ENCODE data around the gene CDC6.

CDC6 gene

DNA sequence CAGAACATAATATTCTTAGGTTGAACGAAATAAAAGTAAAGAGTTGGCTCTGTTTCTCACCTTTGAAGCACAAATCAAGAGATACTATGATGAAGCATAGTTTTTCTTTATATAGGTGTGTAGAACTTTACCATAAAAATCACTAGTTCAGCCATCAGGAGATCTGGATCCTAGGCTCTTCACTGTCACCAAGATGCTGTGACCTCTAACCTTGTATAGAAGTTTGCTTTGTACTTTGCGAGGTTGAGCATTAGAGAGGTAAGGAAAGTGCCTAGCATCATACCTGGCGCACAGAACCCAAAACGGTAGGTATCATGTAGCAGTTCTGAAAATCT, 553 bp upstream of the CDC6 start:
- in situ Hi-C loops (cut with MboI; ENCODE audit: low sequenced_read_pairs) = no loop called here

DNA sequence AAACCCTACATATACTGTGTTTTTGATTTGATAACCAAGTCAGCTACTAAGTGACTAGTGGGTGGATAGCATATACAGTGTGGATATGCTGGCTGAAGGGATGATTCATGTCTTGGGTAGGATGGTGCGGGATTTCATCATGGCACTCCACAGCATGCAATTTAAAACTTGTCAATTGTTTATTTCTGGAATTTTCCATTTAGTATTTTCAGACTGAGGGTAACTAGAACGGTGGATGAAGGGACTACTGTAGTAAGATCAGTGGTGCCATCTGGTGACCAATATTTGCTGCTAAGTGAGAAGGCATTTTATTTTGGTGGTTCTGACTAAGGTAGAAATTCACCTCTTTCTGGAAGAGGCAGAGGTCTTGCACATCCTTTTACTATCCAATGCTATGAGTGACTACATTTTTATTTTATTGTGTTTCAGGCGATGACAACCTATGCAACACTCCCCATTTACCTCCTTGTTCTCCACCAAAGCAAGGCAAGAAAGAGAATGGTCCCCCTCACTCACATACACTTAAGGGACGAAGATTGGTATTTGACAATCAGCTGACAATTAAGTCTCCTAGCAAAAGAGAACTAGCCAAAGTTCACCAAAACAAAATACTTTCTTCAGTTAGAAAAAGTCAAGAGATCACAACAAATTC, 3.1 kb downstream of the CDC6 start:
- in situ Hi-C loops (cut with MboI; ENCODE audit: low sequenced_read_pairs) = loop anchor here (5.0 to 10.0 kb wide), 2 partner anchors 83 to 266 kb away; no protein-coding TSS in a partner anchor

DNA sequence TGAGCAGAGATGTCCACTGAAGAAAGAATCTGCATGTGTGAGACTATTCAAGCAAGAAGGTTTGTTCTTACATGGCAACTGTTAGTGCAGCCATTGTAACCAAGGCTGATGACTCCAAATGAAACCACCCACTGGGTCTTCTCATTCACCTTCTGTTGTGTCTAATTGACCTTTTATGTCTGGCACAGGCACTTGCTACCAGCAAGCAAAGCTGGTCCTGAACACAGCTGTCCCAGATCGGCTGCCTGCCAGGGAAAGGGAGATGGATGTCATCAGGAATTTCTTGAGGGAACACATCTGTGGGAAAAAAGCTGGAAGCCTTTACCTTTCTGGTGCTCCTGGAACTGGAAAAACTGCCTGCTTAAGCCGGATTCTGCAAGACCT, 3.6 kb downstream of the CDC6 start:
- in situ Hi-C loops (cut with MboI; ENCODE audit: low sequenced_read_pairs) = loop anchor here (5.0 to 10.0 kb wide), 2 partner anchors 84 to 266 kb away; no protein-coding TSS in a partner anchor

GRCh38 chr17:40293363-40293762, 5.7 kb downstream of the CDC6 start:
- in situ Hi-C loops (cut with MboI; ENCODE audit: low sequenced_read_pairs) = loop anchor here (5.0 to 10.0 kb wide), 2 partner anchors 86 to 269 kb away; no protein-coding TSS in a partner anchor

- in situ Hi-C loops (cut with MboI; ENCODE audit: low sequenced_read_pairs) = loop anchor here (10.0 kb wide), 1 partner anchor 271 kb away; no protein-coding TSS in a partner anchor
Observed at GRCh38 chr17:40295488-40296436, 8.1 kb downstream of the CDC6 start.

DNA sequence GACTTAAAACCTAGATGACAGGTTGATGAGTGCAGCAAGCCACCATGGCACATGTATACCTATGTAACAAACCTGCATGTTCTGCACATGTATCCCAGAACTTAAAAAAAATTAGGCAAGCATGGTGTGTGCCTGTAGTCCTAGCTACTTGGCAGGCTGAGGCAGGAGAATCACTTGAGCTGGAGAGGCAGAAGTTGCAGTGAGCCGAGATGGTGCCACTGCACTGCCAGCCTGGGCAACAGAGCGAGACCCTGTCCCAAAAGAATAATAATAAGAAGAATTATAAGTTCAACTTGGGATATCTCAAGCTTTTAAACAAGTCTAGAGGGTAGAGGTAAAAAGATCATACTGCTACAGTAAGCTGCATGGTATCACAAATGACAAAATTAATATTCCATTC, 9.8 kb downstream of the CDC6 start:
- in situ Hi-C loops (cut with MboI; ENCODE audit: low sequenced_read_pairs) = loop anchor here (10.0 kb wide), 1 partner anchor 273 kb away; no protein-coding TSS in a partner anchor

- in situ Hi-C loops (cut with MboI; ENCODE audit: low sequenced_read_pairs) = loop anchor here (10.0 kb wide), 1 partner anchor 274 kb away; no protein-coding TSS in a partner anchor
Observed at GRCh38 chr17:40298726-40299125, 11.0 kb downstream of the CDC6 start.

DNA sequence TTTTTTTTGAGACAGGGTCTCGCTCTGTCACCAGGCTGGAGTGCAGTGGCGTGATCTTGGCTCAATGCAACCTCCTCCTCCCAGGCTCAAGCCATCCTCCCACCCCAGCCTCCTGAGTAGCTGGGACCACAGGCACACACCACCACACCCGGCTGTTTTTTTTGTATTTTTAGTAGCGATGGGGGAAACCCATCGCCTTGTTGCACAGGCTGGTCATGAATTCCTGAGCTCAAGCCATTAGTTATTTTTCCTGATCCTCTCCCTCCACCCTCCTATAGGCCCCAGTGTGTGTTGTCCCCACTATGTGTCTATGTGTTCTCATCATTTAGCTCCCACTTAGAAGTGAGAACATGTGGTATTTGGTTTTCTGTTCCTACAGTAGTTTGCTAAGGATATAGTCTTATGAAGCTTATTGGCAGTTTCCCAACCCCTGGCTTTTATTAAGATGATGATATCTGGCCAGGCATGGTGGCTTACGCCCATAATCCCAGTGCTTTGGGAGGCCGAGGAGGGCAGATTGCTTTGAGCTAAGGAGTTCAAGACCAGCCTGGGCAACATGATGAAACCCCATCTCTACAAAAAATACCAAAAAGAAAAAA, 11.6 kb downstream of the CDC6 start:
- in situ Hi-C loops (cut with MboI; ENCODE audit: low sequenced_read_pairs) = loop anchor here (10.0 kb wide), 1 partner anchor 274 kb away; no protein-coding TSS in a partner anchor

GRCh38 chr17:40301315-40301714, 13.6 kb downstream of the CDC6 start:
- in situ Hi-C loops (cut with MboI; ENCODE audit: low sequenced_read_pairs) = loop anchor here (5.0 kb wide), 1 partner anchor 51 kb away; no protein-coding TSS in a partner anchor

GRCh38 chr17:40303009-40303657, 15.5 kb downstream of the CDC6 start:
- in situ Hi-C loops (cut with MboI; ENCODE audit: low sequenced_read_pairs) = loop anchor here (5.0 kb wide), 1 partner anchor 49 kb away; no protein-coding TSS in a partner anchor

DNA sequence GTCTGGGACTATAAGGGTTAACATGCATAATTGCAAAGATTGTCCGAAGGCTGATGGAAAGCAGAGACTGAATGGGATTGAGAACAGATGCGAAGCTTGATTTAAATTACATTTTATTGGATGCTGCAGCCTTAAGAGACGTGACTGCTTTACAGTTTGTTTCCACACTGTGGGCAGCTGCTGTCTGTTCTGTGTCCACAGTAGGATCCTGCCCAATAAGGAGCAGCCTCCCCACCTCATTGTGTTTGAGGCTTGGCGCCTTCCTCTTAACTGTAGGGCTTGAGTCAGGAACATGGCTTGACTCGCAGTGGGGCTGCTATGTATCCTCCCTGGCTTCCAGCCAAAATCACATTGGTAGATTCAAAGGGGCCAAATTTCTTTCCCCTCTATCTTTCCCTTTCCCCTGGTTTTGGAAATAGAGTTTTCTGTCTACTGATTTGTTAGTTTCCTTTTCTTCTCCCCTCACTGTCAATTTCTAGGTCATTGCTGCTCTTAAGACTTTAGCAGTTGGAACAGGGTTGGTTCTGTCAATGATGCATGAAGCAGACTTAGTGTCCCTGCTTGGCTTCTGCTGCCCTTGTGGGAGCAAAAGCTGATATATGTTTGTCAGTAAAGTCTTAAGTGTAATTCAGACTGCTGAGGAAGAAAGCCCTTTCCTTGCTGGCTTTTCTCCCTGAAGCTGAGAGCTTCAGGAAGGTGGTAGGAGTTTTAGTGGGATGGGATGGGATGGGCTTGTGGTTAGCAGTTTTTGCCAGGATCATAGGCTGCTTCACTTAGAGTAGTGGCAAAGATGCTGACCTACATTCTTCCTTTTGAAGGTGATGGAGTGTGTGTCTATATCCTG, 16.3 kb downstream of the CDC6 start:
- in situ Hi-C loops (cut with MboI; ENCODE audit: low sequenced_read_pairs) = loop anchor here (5.0 kb wide), 1 partner anchor 48 kb away; no protein-coding TSS in a partner anchor

GRCh38 chr17:40304552-40304863, 16.8 kb downstream of the CDC6 start:
- in situ Hi-C loops (cut with MboI; ENCODE audit: low sequenced_read_pairs) = loop anchor here (5.0 kb wide), 1 partner anchor 48 kb away; no protein-coding TSS in a partner anchor

DNA sequence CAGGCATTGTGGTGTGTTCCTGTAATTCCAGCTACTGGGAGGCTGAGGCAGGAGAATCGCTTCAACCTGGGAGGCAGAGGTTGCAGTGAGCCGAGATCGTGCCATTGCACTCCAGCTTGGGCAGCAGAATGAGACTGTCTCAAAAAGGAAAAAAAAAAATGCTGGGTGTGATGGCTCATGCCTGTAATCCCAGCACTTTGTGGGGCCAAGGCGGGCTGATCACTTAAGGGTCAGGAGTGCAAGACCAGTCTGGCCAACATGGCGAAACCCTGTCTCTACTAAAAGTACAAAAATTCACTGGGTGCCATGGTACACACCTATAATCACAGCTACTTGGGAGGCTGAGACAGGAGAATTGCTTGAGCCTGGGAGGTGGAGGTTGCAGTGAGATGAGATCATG, 17.2 kb downstream of the CDC6 start:
- in situ Hi-C loops (cut with MboI; ENCODE audit: low sequenced_read_pairs) = loop anchor here (5.0 kb wide), 1 partner anchor 47 kb away; no protein-coding TSS in a partner anchor

GRCh38 chr17:40306395-40306794, 18.7 kb downstream of the CDC6 start:
- in situ Hi-C loops (cut with MboI; ENCODE audit: low sequenced_read_pairs) = no loop called here

DNA sequence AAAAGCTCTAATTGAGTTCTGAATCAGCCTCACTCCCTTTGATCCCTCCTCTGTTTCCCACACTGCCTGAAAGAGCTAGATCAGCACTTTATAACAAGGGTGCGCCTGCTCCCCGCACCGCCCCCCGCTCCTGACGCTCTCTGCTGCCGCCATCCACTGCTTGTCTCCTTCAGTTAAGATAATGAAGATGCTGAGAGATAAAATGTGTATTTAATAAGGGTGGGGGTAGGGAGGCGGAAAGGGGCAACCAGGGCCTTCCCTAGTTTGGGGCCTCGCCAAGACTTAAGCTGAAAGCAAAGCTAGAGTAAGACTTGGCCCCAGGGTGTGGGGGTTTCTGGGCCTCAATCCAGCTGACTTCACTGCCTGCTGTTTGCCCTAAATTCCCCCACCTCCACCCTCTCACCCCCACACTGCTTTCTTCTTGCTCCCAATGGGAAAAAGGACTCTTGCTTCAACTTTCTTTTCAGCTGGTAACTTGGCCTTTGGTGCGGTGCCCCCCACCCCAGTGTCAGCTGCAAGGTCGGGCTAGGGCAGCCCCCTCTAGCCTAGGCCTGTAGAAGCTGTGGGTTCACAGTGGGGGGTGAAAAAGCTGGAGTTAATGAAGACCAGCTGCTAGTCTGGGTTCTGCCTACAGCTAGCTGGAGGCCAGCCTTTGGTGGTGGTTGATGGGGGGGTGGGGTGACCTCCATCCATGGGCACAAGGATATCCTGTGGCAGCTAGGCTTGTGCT, 19.5 kb downstream of the CDC6 start:
- in situ Hi-C loops (cut with MboI; ENCODE audit: low sequenced_read_pairs) = no loop called here

GRCh38 chr17:40307740-40308239, 20.1 kb downstream of the CDC6 start:
- in situ Hi-C loops (cut with MboI; ENCODE audit: low sequenced_read_pairs) = no loop called here

- in situ Hi-C loops (cut with MboI; ENCODE audit: low sequenced_read_pairs) = no loop called here
Observed at GRCh38 chr17:40309031-40309948, 21.6 kb downstream of the CDC6 start, which contains the start of gene RARA. TSS of gene RARA (plus strand) at chr17:40309180. CDS start at chr17:40331219, 22,039 bp downstream.

Measured in HL-60/S4 treated with retinoic acid at 250 ng/mL for 4 days and 3 days (cell line).